BLaER1 (cell line): Measurements from ENCODE around the gene NOL3.

ENCODE experiments used
- H3K27ac ChIP-seq: shearing (Covaris generic); formaldehyde crosslinking; 2 replicates; pipeline ENCODE4 v1.8.1; 2022
- H3K27me3 ChIP-seq: shearing (Covaris generic); formaldehyde crosslinking; 2 replicates; pipeline ENCODE4 v1.8.1; 2022
- H3K36me3 ChIP-seq: shearing (Covaris generic); formaldehyde crosslinking; 2 replicates; pipeline ENCODE4 v1.8.1; 2022
- H3K4me1 ChIP-seq: shearing (Covaris generic); formaldehyde crosslinking; 2 replicates; pipeline ENCODE4 v1.8.1; 2022
- H3K4me2 ChIP-seq: shearing (Covaris generic); formaldehyde crosslinking; 2 replicates; pipeline ENCODE4 v1.8.1; 2022
- H3K4me3 ChIP-seq: shearing (Covaris generic); formaldehyde crosslinking; 2 replicates; pipeline ENCODE4 v1.8.1; 2022
- H3K9ac ChIP-seq: shearing (Covaris generic); formaldehyde crosslinking; 2 replicates; pipeline ENCODE4 v1.8.1; 2022
- H3K9me3 ChIP-seq: shearing (Covaris generic); formaldehyde crosslinking; 2 replicates; pipeline ENCODE4 v1.8.1; 2022
- H4K20me1 ChIP-seq: shearing (Covaris generic); formaldehyde crosslinking; 2 replicates; pipeline ENCODE4 v1.8.1; 2022
- Cebpa-rat ChIP-seq: shearing (Covaris generic); IDR thresholded peaks from 2 replicates; pipeline ENCODE4 v1.8.1; 2022

NOL3 gene

DNA sequence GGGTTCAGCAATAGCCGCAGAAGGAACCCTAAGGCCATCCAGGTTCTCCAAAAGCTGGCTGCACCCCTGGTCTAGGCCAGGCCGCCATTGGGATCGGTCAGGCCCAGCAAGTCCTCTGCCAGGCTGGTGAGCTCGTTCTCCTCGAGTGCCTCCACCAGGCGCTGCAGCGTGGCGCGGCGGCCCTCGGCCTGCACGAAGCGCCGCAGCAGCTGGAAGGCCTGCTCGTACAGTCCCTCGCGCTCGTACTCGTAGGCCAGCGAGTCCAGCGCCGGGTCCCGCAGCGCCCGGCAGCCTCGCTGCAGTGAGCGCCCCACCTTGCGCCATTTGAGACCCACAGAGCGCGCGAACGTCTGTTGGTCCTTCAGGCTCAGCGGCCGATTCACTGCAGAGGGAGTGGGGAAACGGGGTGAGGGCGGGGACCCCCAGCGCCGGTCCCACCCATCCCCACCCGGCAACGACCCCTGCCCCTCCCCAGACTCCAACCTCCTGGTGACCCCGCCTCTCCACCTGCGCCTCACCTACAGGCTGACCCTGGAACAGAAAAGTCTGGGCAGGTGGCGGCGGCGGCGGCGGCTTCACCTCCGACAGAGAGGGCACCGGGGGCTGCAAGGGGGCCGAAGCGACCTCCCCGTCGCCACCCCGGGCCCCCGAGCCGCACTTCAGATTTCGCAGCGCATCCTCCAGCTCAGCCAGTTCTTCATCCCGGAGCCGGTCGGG is 15.6 kb upstream of the NOL3 start:
- no peak for TF ChIP-seq Cebpa-rat
- H3K36me3 ChIP-seq: peaks cover 14% of the 10 kb centered on the region
- H3K9ac ChIP-seq: no peak overlapping the region
- peaks cover 2% of the 10 kb centered on the region; the same call in 1 of the 2 replicates for H3K9me3 ChIP-seq
- peaks cover 96% of the 10 kb centered on the region for H4K20me1 ChIP-seq
- H3K27me3 ChIP-seq: peaks cover 38% of the 10 kb centered on the region
- peak overlapping the region; percentile 76 for H3K4me2 ChIP-seq
- H3K4me3 ChIP-seq: no peak overlapping the region
- H3K27ac ChIP-seq: no peak overlapping the region
- H3K4me1 ChIP-seq: peaks cover 57% of the 10 kb centered on the region

DNA sequence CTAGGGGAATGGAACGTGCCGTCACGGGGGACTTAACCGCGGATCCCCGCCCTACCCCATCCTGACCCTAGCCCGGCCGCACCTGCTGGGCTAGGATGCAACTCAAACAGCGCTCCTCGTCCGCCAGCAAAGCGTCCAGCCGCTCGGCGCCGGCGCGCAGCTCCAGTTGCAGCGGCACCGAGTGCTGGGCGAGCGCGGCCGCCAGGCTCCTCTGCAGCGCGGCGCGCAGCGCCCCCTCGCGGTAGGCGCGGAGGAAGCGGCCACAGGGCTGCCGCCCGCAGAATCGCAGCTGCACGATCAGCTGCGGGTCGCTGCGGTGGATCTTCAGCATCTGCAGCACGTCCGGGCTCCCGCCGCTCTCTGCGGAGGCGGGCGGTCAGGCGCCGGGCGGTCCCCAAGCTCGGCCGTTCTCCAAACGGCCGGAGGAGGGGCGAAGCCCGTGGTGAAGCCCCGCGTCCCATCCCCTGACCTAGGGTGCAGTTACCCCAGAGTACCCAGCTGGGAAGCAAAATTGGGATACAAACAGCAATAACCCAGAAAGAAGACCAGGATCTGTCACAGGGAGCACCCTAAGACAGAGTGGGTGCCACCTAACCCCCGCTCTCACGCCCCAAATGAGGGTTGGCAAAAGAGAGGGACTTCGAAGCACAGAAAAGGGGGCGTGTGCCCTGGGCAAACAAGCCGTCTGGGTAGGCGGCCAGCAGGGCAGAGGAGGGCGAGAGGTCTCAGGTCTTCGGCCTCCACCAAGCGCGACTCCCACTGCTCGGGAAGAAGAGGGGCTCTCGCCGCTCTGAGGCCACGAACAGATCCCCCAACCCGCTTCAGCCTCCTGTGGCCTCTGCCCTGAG is 14.8 kb upstream of the NOL3 start:
- Histone ChIP-seq H3K27me3 (peaks cover 30% of the 10 kb centered on the region), H3K9ac (no peak overlapping the region), H3K27ac (no peak overlapping the region), H3K36me3 (peaks cover 7% of the 10 kb centered on the region; the same call in 1 of the 2 replicates), H3K4me1 (peaks cover 52% of the 10 kb centered on the region), H3K4me2 (peak overlapping the region; percentile 76), H4K20me1 (peaks cover 88% of the 10 kb centered on the region), H3K9me3 (no peaks in the 10 kb centered on the region), H3K4me3 (no peak overlapping the region)
- TF ChIP-seq Cebpa-rat: no peak

DNA sequence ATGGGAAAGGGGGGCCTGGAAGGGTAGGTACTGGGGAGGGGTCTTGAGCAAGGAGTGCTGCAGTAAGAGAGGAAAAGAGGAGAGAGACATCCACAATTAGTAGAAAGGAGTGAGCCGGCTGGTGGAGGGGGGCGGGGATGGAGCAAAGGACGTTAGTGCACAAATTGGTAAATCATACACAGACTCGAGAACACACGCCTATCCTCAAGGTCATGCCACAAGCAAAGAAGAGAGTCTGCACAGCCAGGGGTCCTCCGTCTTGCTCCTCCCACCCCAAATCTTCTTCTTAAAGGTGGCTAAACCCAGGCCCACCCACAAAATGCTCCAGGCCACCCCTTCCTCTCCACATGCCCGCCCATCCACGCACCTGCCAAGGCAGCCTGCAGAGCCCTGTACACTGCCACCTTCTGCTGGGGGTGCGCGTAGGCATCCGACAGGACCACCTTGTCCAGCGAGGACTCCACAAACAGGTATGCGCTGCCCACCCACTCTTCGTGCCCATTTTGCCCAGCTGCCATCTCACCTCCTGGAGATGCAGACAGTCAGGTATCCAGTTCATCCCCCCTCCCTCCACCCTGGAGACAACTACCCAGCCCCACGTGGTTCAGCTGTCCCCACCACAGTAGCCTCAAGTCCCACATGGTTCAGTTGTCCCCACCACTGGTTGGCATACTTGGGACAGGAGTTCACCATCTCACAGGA is 14.0 kb upstream of the NOL3 start:
- Histone ChIP-seq H3K27me3 (peaks cover 27% of the 10 kb centered on the region), H3K4me2 (peak overlapping the region; percentile 76), H3K36me3 (peaks cover 7% of the 10 kb centered on the region; the same call in 1 of the 2 replicates), H3K4me3 (no peak overlapping the region), H3K9ac (no peak overlapping the region), H3K9me3 (no peaks in the 10 kb centered on the region), H3K4me1 (peaks cover 47% of the 10 kb centered on the region), H4K20me1 (peaks cover 82% of the 10 kb centered on the region), H3K27ac (no peak overlapping the region)
- TF ChIP-seq Cebpa-rat: no peak

DNA sequence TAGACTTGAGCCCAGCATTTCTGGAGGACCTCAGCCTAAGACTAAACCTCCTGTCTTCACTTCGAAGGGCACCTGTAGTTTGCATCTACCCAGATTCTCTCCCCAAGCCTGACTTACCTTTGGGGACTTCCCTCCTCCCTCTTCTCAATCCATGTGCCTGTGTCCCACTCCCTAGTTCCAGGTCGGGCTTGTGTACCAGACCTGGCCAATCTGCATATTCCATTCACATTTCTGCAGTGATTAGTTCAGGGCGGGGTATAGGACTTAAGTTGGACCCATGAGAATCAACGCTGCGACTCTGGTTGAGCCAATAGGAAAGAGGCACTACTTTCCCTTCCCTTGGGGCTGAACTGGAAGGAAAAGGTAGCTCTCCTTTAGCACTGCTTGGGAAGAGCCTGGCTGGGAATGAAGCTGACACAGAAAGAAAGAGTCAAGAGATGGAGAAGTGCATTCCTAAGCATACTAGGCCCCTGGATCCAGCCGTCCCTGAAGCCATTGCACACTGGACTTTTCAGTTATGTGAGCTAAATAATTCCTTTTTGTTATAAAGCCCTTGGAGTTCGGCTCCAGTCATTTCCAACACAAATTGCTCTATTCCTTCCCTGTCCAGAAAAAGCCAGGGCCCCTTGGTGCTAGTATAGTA is 13.1 kb upstream of the NOL3 start:
- TF ChIP-seq Cebpa-rat: no peak
- no peak overlapping the region for H3K4me3 ChIP-seq
- no peaks in the 10 kb centered on the region for H3K9me3 ChIP-seq
- H3K4me1 ChIP-seq: peaks cover 53% of the 10 kb centered on the region
- H3K36me3 ChIP-seq: peaks cover 7% of the 10 kb centered on the region; the same call in 1 of the 2 replicates
- H3K27me3 ChIP-seq: peaks cover 27% of the 10 kb centered on the region
- H3K27ac ChIP-seq: no peak overlapping the region
- H4K20me1 ChIP-seq: peaks cover 82% of the 10 kb centered on the region
- no peak overlapping the region for H3K4me2 ChIP-seq
- H3K9ac ChIP-seq: no peak overlapping the region

DNA sequence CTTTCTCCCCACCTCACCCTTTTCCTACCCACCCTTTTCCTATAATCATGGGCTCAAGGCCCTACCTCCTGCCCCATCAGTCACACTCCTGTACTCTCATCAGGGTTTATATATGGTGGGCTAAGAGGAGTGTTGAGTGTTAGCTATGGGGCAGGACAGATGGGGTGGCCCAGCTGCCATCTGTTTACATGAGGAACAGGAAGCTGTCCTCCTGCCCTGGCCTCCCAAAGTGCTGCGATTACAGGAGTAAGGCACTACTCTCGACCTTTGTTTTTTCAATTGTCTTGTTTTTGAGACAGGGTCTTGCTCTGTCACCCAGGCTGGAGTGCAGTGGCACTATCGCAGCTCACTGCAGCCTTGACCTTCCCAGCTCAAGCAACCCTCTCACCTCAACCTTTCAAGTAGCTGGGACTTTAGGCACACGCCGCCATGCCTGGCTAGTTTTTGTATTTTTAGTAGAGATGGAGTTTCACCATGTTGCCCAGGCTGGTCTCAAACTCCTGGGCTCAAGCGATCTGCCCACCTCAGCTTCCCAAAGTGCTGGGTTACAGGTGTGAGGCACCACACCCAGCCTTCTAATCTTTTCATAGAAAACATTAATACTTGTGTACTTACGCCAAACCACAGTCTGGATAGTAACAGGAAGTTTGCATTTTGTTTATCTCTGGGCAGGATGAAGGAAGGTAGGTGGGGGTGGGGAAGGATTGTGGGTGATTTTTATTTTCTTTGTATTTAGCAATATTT is 12.3 kb upstream of the NOL3 start:
- Histone ChIP-seq H3K9ac (0 out of 2 replicates have a peak overlapping the region, but pooled peaks have one; percentile 81), H3K36me3 (peaks cover 7% of the 10 kb centered on the region; the same call in 1 of the 2 replicates), H4K20me1 (peaks cover 82% of the 10 kb centered on the region), H3K27ac (no peak overlapping the region), H3K4me2 (peak overlapping the region; percentile 99), H3K4me1 (peaks cover 62% of the 10 kb centered on the region), H3K4me3 (0 out of 2 replicates have a peak overlapping the region, but pooled peaks have one; percentile 93), H3K9me3 (no peaks in the 10 kb centered on the region), H3K27me3 (peaks cover 30% of the 10 kb centered on the region)
- no peak for TF ChIP-seq Cebpa-rat

DNA sequence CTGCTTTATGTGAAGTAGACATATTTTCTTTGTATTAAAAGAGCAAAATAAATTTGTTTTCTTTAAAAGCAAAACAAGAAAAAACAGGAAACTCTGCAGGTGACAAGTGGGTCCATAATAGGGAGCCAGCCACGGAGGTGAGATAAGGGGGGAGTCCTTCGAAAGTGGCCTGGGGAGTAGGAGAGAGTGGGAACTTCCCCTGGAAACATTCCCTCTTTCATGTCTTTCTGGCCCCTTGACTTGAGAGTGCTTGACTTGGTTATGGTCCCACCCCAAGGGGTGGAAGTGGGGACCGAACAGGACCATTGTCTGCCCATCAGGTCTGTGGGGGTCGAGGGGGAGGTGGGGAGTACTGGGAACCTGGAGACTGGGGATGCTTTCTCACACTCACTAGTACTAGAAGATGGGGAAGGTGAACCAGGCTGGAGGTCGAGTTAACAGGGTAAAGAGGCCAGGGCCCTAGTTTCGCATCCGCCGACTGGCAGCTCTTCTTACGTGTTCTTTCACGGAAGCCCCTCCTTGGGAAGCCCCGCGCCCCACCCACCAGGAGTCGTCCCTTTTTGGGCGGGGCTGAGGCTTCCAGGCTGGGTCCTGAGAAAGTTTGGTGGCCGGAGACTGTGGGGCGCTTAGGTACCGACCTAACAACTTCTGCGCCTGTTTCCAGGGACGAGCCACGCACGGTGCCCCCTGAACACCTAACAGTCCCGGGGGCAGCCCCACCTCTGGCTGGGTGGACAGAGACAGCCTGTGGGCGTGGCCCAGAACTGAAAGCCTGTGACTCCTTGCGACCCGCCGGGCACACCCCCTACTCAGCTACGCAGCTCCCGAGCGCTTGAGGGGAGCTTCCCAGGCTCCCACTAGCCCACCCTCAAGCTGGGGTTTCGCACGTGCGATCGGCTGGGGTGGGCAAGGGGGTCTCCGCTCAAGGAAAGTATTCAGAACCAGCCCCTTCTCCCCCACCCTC is 11.4 kb upstream of the NOL3 start:
- Histone ChIP-seq H3K4me1 (peaks cover 70% of the 10 kb centered on the region), H3K9ac (peak overlapping the region; percentile 81), H3K27me3 (peaks cover 38% of the 10 kb centered on the region), H3K27ac (peak overlapping the region; percentile 28; the same call in 1 of the 2 replicates), H3K36me3 (peaks cover 7% of the 10 kb centered on the region; the same call in 1 of the 2 replicates), H4K20me1 (peaks cover 84% of the 10 kb centered on the region), H3K4me3 (peak overlapping the region; percentile 93), H3K9me3 (no peaks in the 10 kb centered on the region), H3K4me2 (peak overlapping the region; percentile 99)
- no peak for TF ChIP-seq Cebpa-rat

DNA sequence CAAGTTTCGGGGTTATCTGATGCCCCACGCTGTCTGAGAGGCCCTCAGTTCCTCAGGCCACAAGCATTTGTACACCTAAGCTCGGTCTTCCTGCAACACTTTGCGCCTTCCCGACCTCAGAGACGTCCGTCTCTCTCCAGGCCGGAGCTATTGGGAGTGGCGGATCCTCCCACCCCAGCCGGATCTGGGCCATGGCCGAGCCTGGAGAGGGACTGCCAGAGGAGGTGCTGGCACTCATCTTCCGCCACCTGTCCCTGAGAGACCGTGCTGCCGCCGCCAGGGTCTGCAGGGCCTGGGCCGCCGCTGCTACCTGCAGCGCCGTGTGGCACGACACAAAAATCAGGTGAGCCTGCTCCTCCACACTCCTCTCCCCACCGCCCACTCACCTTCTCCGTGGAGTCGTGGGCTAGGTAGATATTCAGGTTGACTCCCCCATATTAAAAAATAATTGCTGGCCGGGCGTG is 8.7 kb upstream of the NOL3 start:
- peak overlapping the region; percentile 93; the same call in 1 of the 2 replicates for H3K4me3 ChIP-seq

More for the DNA sequence above, 8.7 kb upstream of the NOL3 start:
- Histone ChIP-seq H3K27me3 (peaks cover 57% of the 10 kb centered on the region), H3K27ac (no peak overlapping the region), H3K4me2 (peak overlapping the region; percentile 99), H3K36me3 (no peaks in the 10 kb centered on the region), H4K20me1 (peaks cover 75% of the 10 kb centered on the region), H3K9ac (no peak overlapping the region), H3K4me1 (peaks cover 66% of the 10 kb centered on the region), H3K9me3 (no peaks in the 10 kb centered on the region)
- no peak for TF ChIP-seq Cebpa-rat
